OCI-LY1 (cell line): Measurements from ENCODE around the gene CNPY2.

Experiments used
- CTCF ChIP-seq: fragments of 200-600 bp; sonication (generic), shearing (Covaris generic); IDR thresholded peaks from 2 replicates; pipeline ENCODE4 v1.5.1; 2017; ENCODE audit warnings: mild to moderate bottlenecking, antibody characterized with exemption, low read length, moderate library complexity, mixed read lengths
- EZH2 ChIP-seq: fragments of 200-600 bp; sonication (generic), shearing (Covaris generic); IDR thresholded peaks from 2 replicates; pipeline ENCODE4 v1.8.0; 2017; ENCODE audit warnings: borderline replicate concordance, mixed run types, mild to moderate bottlenecking, antibody characterized with exemption, low read length, moderate library complexity, mixed read lengths

- TF ChIP-seq CTCF (no peak), EZH2 (no peak)
These were observed 19.5 kb downstream of the CNPY2 start for GRCh38 chr12:56296295-56296694.
